H1 (cell line): ENCODE measurements around the gene BRAT1. TPM values are rescaled to one million over a fixed set of nuclear protein-coding genes. Genes with fewer than 3 reads are reported as not detected.
A peak's percentile ranks its signal among the peaks of the same experiment; 100 is the strongest.

ENCODE experiments used
- CTCF ChIA-PET: fragments of 300-600 bp; sonication (Branson Sonifier 250); formaldehyde crosslinking; loops from one replicate; lab custom pipeline; 2021; ENCODE audit not compliant: partially characterized antibody; lab: Charles Lee
- POLR2A ChIA-PET: fragments of 300-600 bp; sonication (Branson Sonifier 250); formaldehyde crosslinking; loops from one replicate; lab custom pipeline; 2021; ENCODE audit warnings: inconsistent platforms; ENCODE audit not compliant: partially characterized antibody; lab: Charles Lee
- DNase-seq, 2 experiments: peaks; one replicate each; pipeline versions ENCODE4 v3.0.0 to v3.0.0-alpha.2; 2010 to 2022; ENCODE audit warnings: low spot score in 2 of 2, low read depth in 1 of 2, mixed read lengths in 1 of 2
- FAIRE-seq: peaks from 2 replicates; lab custom pipeline; 2011; peaks lifted over from hg19 to GRCh38; lab: Jason Lieb, UNC
- H2AFZ ChIP-seq: 2 replicates; pipeline ENCODE4 v1.8.1; 2012; ENCODE audit warnings: low read length, inconsistent platforms
- H2AK5ac ChIP-seq: 2 replicates; pipeline ENCODE4 v1.6.1; 2013; ENCODE audit warnings: low read depth, low read length
- H2BK120ac ChIP-seq: replicated peaks from 2 replicates; pipeline ENCODE3; 2013; ENCODE audit warnings: low read depth, low read length, inconsistent platforms
- H2BK12ac ChIP-seq: 2 replicates; pipeline ENCODE4 v1.6.1; 2013; ENCODE audit warnings: low read depth, low read length
- H2BK15ac ChIP-seq: 2 replicates; pipeline ENCODE4 v1.6.1; 2013; ENCODE audit warnings: low read length
- H2BK20ac ChIP-seq: 2 replicates; pipeline ENCODE4 v1.6.1; 2013; ENCODE audit warnings: low read length
- H2BK5ac ChIP-seq: 2 replicates; pipeline ENCODE4 v1.6.1; 2013; ENCODE audit warnings: low read depth, low read length
- H3K14ac ChIP-seq: 2 replicates; pipeline ENCODE4 v1.6.1; 2013; ENCODE audit warnings: inconsistent platforms; ENCODE audit not compliant: insufficient read length
- H3K18ac ChIP-seq: 2 replicates; pipeline ENCODE4 v1.6.1; 2013; ENCODE audit warnings: low read length; ENCODE audit errors: extremely low read depth
- H3K23ac ChIP-seq: 2 replicates; pipeline ENCODE4 v1.6.1; 2013; ENCODE audit warnings: inconsistent platforms; ENCODE audit not compliant: insufficient read length
- H3K23me2 ChIP-seq: 2 replicates; pipeline ENCODE4 v1.6.1; 2013; ENCODE audit warnings: low read depth, low read length
- H3K27ac ChIP-seq: 2 replicates; pipeline ENCODE4 v1.6.1; 2011; ENCODE audit warnings: low read depth, low read length, inconsistent platforms
- H3K27me3 ChIP-seq, 4 experiments: replicated peaks in 1 of 4; 1 replicate in 1 of 4; 2 replicates in 3 of 4; pipeline versions ENCODE4 v1.6.1 to v1.8.1; 2011 to 2013; ENCODE audit warnings: low read length in 3 of 4, mild to moderate bottlenecking in 3 of 4, inconsistent platforms in 2 of 4, mixed read lengths in 2 of 4, moderate library complexity in 1 of 4; ENCODE audit not compliant: control insufficient read depth in 3 of 4, insufficient read depth in 3 of 4; ENCODE audit errors: extremely low read depth in 1 of 4
- H3K36me3 ChIP-seq, 4 experiments: 2 replicates each; pipeline versions ENCODE4 v1.6.1 to v1.8.1; 2011 to 2013; ENCODE audit warnings: mild to moderate bottlenecking in 4 of 4, low read length in 3 of 4, moderate library complexity in 2 of 4, control low read depth in 1 of 4, inconsistent platforms in 1 of 4; ENCODE audit not compliant: insufficient read depth in 4 of 4, control insufficient read depth in 2 of 4
- H3K4ac ChIP-seq: replicated peaks from 2 replicates; pipeline ENCODE3; 2013; ENCODE audit warnings: low read length, low read depth, mixed read lengths, inconsistent platforms; ENCODE audit not compliant: insufficient read length
- H3K4me1 ChIP-seq, 4 experiments: replicated peaks in 1 of 4; 1 replicate in 1 of 4; 2 replicates in 3 of 4; pipeline versions ENCODE4 v1.6.1 to v1.8.1; 2011 to 2013; ENCODE audit warnings: low read length in 3 of 4, inconsistent platforms in 2 of 4, mixed read lengths in 1 of 4; ENCODE audit not compliant: insufficient read depth in 4 of 4, control insufficient read depth in 3 of 4
- H3K4me2 ChIP-seq, 2 experiments: 2 replicates each; pipeline versions ENCODE4 v1.6.1 to v1.8.1; 2011 to 2013; ENCODE audit warnings: low read depth in 2 of 2, low read length in 2 of 2, control low read depth in 1 of 2, inconsistent platforms in 1 of 2, mild to moderate bottlenecking in 1 of 2; ENCODE audit not compliant: insufficient read depth in 1 of 2
- H3K4me3 ChIP-seq, 4 experiments: fragments of 200-600, 300-600 bp in 1 of 4; sonication (generic), shearing (Covaris generic), sonication (Bioruptor Twin) in 1 of 4; 2 replicates each; pipeline versions ENCODE4 v1.5.1 to v1.8.1; 2011 to 2016; ENCODE audit warnings: low read length in 4 of 4, low read depth in 3 of 4, control low read depth in 2 of 4, inconsistent platforms in 2 of 4, mild to moderate bottlenecking in 2 of 4, mixed read lengths in 1 of 4, moderate library complexity in 1 of 4; ENCODE audit not compliant: insufficient read depth in 2 of 4; ENCODE audit errors: extremely low read depth in 1 of 4
- H3K56ac ChIP-seq: replicated peaks from 2 replicates; pipeline ENCODE3; 2013; ENCODE audit warnings: low read depth, mild to moderate bottlenecking, mixed read lengths, low read length, inconsistent platforms; ENCODE audit not compliant: insufficient read length
- H3K79me1 ChIP-seq: 2 replicates; pipeline ENCODE4 v1.6.1; 2013; ENCODE audit warnings: low read depth, low read length, control low read depth
- H3K79me2 ChIP-seq, 2 experiments: 2 replicates each; pipeline versions ENCODE4 v1.6.1 to v1.8.1; 2012 to 2013; ENCODE audit warnings: low read length in 2 of 2, mild to moderate bottlenecking in 2 of 2, inconsistent platforms in 1 of 2; ENCODE audit not compliant: insufficient read depth in 2 of 2, control insufficient read depth in 1 of 2
- H3K9ac ChIP-seq, 4 experiments: replicated peaks in 1 of 4; 1 replicate in 1 of 4; 2 replicates in 3 of 4; pipeline versions ENCODE4 v1.6.1 to v1.8.1; 2011 to 2013; ENCODE audit warnings: low read depth in 3 of 4, low read length in 3 of 4, control low read depth in 2 of 4, mild to moderate bottlenecking in 2 of 4, moderate library complexity in 2 of 4, inconsistent platforms in 1 of 4; ENCODE audit errors: extremely low read depth in 1 of 4
- H3K9me3 ChIP-seq, 2 experiments: 2 replicates each; pipeline versions ENCODE4 v1.6.1 to v1.8.1; 2012 to 2013; ENCODE audit warnings: mild to moderate bottlenecking in 2 of 2, moderate library complexity in 2 of 2, control low read depth in 1 of 2, inconsistent platforms in 1 of 2, low read depth in 1 of 2, low read length in 1 of 2, mixed read lengths in 1 of 2; ENCODE audit not compliant: insufficient read depth in 2 of 2
- H4K20me1 ChIP-seq, 2 experiments: replicated peaks in 1 of 2; 2 replicates each; pipeline versions ENCODE3 to v1.8.1; 2011 to 2013; ENCODE audit warnings: inconsistent platforms in 2 of 2, low read length in 2 of 2, mild to moderate bottlenecking in 1 of 2; ENCODE audit not compliant: insufficient read depth in 2 of 2, control insufficient read depth in 1 of 2
- H4K5ac ChIP-seq: 2 replicates; pipeline ENCODE4 v1.6.1; 2013; ENCODE audit warnings: low read length, low read depth, mixed read lengths, inconsistent platforms; ENCODE audit not compliant: insufficient read length
- H4K8ac ChIP-seq: 2 replicates; pipeline ENCODE4 v1.8.0; 2013; ENCODE audit warnings: mild to moderate bottlenecking, moderate library complexity, low read length, inconsistent platforms; ENCODE audit not compliant: insufficient read depth; ENCODE audit errors: extremely low read depth
- H4K91ac ChIP-seq: replicated peaks from 2 replicates; pipeline ENCODE3; 2013; ENCODE audit warnings: low read length, mixed read lengths, inconsistent platforms; ENCODE audit not compliant: insufficient read length
- BACH1 ChIP-seq: IDR thresholded peaks from 2 replicates; pipeline ENCODE4 v1.6.1; 2012; ENCODE audit warnings: low read length, improper control_type of control experiment
- CBX8 ChIP-seq: fragments of 300-800, 300-1000 bp; sonication (generic); IDR thresholded peaks from 2 replicates; pipeline ENCODE4 v1.7.1; 2016; ENCODE audit warnings: low read depth, low read length, borderline replicate concordance
- RBBP5 ChIP-seq: IDR thresholded peaks from 2 replicates; pipeline ENCODE4 v1.7.1; 2012; ENCODE audit warnings: low read depth, mild to moderate bottlenecking, inconsistent platforms, low read length, moderate library complexity, borderline replicate concordance
- TBP ChIP-seq: IDR thresholded peaks from 2 replicates; pipeline ENCODE4 v1.6.1; 2011; ENCODE audit warnings: low read depth, low read length, improper control_type of control experiment
- WGBS, 2 experiments: shearing (Covaris generic) in 1 of 2; methylation state at CpG; one replicate each; pipeline versions ENCODE4 v1.1.6 to v1.1.7; 2013 to 2015; ENCODE audit warnings: low lambda C conversion rate in 2 of 2, mixed read lengths in 2 of 2, inconsistent platforms in 1 of 2, low coverage in 1 of 2, missing lambda C conversion rate in 1 of 2; ENCODE audit not compliant: insufficient replicate concordance in 2 of 2, insufficient coverage in 1 of 2, insufficient read length in 1 of 2; ENCODE audit errors: extremely low coverage in 1 of 2, missing lambda C conversion rate in 1 of 2; 5-methylcytosine and 5-hydroxymethylcytosine counted together
- polyA plus RNA-seq, 7 experiments: library from polyadenylated mRNA; depleted of rRNA in 3 of 7; stranded (reverse) in 5 of 7; unstranded in 2 of 7; fragments of >200 nt in 5 of 7; fragments of 200-250 nt in 2 of 7; gene quantifications; 1 replicate in 5 of 7; 2 replicates in 1 of 7; 4 replicates in 1 of 7; pipeline versions ENCODE4 v1.2.1 to v1.2.3, GENCODE V29; 2011 to 2013; ENCODE audit warnings: missing spikeins in 2 of 7, mixed read lengths in 2 of 7
- total RNA-seq: library from RNA; stranded (reverse); fragmentation: NEBNext Ultra II Directional; extraction: Animal tissue kit (Norgen Biotek cat#: 25700); gene quantifications from 2 replicates; pipeline ENCODE4 v1.2.1, GENCODE V29; 2021

BRAT1 gene
- total and polyA plus RNA-seq, 2 of the 8 experiments (the other 6 are each of a cell fraction or from before 2014, with no cell fraction given): 36.8 to 42.3 TPM

DNA sequence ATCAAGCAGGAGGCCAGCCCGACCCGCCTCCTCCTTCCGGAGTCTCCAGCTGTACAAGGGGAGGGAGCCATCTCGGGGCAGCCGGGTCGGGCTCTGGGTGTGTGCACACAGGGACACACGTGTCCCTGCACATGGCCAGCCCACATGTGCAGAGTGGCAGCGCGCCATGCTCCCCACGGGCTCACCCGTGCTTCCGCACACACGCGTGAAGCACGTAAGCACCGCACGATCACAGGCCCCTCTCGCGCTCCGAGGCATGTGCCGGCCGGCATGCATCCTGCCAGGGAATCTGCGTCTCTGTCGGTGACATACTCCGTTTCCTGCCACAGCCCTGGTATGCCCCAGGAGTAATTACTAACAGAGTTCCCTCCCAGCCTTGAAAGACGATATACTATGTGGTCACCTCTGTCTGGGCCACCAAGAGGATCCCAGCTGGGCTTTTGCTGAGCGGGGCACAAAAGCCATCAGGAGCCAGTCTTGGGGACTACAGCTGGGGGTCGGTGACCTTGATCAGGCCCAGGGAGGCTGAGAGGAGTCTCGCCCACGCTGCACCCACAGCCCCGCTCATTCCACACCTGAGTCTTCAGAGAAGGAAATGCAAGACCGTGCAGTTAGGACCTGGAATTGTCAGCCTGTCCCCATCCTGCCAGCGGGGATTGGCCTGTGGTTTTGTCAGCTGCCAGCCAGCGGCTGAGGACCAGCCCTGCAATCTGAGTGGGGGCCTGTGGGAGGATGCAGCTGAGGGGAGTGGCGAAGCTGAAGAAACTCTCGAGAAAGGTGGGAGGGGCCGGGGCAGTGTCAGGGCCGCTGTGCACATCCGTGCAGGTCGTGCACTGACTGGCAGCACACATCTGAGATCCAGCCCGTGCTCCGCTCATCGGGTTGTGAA lies 46.8 kb downstream of the BRAT1 start:
- H2BK12ac ChIP-seq: 0 out of 2 replicates have a peak overlapping the region, but pooled peaks have one; percentile 60
- H3K4me1 ChIP-seq: peaks cover 0 to 11% (median 3%) of the 10 kb centered on the region in 4 experiments; a peak in 3 of 7 replicates
- H2BK20ac ChIP-seq: 0 out of 2 replicates have a peak overlapping the region, but pooled peaks have one; percentile 61
- H3K4ac ChIP-seq: no peak overlapping the region
- no peak overlapping the region for H3K14ac ChIP-seq
- H4K8ac ChIP-seq: no peak overlapping the region
- no peak overlapping the region for H3K23ac ChIP-seq
- no peaks in the 10 kb centered on the region for H3K9me3 ChIP-seq
- no peak overlapping the region for H3K4me2 ChIP-seq
- H2BK15ac ChIP-seq: peak overlapping the region; percentile 40; the same call in 1 of the 2 replicates
- no peak for FAIRE-seq
- no peak overlapping the region for H3K56ac ChIP-seq
- H3K4me3 ChIP-seq: no peak overlapping the region
- H3K23me2 ChIP-seq: peaks cover 3% of the 10 kb centered on the region; the same call in 1 of the 2 replicates
- TF ChIP-seq CBX8: no peak
- TF ChIP-seq RBBP5: no peak
- TF ChIP-seq TBP: no peak
- no peak for TF ChIP-seq BACH1
- H3K9ac ChIP-seq: no peak overlapping the region
- H3K36me3 ChIP-seq: no peaks in the 10 kb centered on the region
- no peak for DNase-seq
- no peaks in the 10 kb centered on the region for H3K79me2 ChIP-seq
- H3K18ac ChIP-seq: no peak overlapping the region
- H3K79me1 ChIP-seq: no peaks in the 10 kb centered on the region
- no peaks in the 10 kb centered on the region for H4K20me1 ChIP-seq
- no peaks in the 10 kb centered on the region for H3K27me3 ChIP-seq
- H2AK5ac ChIP-seq: no peak overlapping the region
- H4K91ac ChIP-seq: peak overlapping the region; percentile 61
- ChIA-PET POLR2A (interaction anchor here (0.5 to 4.6 kb wide), 8 partner anchors 9 to 124 kb away, joined by 3 to 19 read pairs (median 4); partner anchors contain the start of gene TTYH3), CTCF (interaction anchor here (1.0 to 1.9 kb wide), 6 partner anchors 10 to 40 kb away, joined by 3 to 5 read pairs (median 3); no protein-coding TSS in a partner anchor)
- H2AFZ ChIP-seq: no peak overlapping the region
- no peak overlapping the region for H3K27ac ChIP-seq
- no peak overlapping the region for H2BK120ac ChIP-seq
- H4K5ac ChIP-seq: no peak overlapping the region
- 89% methylated on average over 40 of the region's 43 CpGs; no CpG with 5 or more reads in 1 of the 2 experiments for WGBS, 2 experiments
- 0 out of 2 replicates have a peak overlapping the region, but pooled peaks have one; percentile 2 for H2BK5ac ChIP-seq
